HG02870 (cell line): ENCODE data around the gene HUS1.
"Not testable (repeated sequence)": the region's sequence is repeated elsewhere in the genome, so short reads cannot be mapped to it uniquely, and the experiment has no call there.

ENCODE experiments used
- ATAC-seq: cut with Tn5 transposase; IDR thresholded peaks from one replicate; pipeline ENCODE4 v1.9.1; 2021; ENCODE audit warnings: mild to moderate bottlenecking, moderate library complexity; ENCODE audit not compliant: unreplicated experiment

Gene HUS1

DNA sequence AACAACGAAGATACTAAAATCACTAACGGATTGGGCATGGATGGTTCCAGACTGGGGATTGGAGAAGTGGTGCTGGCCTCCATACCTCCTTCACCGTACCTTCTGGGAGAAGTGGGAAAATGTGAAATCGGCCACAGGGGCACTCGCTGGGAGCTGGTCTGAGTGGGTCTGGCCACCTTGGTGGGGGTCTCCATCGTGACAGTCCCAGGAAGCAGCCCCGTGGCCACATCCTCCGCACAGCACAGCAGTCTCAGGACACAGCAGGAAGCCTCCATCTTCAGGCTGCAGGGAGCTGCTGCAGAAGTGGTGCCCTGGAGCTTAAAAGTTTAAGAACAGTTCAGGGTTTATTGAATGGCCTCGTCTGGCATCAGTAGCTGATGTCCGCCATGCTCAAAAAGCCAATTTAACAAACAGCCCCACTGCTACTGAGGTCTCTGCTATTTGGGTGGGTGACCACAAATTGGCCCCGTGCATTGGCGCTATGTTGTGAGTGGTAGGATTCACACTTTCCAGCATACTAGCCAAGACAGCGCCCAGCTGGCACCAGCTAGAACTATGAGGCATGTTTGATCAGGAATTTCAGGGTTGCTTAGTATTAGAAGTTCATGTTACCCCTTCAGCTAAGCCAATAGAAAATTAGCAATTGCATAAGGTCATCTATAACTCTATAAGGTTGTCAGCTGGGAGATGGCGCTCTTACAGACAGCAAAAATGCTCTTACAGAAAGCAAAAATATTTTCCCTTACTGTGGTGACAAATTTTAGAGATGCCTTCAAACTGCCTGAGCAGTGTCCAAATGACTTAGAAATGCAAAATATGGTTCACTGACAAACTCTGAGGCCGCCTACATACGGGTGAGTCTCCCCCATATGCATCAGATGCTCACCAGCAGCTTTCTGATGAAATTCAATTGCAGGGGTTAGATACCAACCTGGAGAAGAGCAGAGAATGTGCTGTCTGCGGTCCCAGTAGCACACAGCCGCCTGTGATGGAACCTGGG, 48.1 kb downstream of the HUS1 start:
- ATAC-seq, result no peak

DNA sequence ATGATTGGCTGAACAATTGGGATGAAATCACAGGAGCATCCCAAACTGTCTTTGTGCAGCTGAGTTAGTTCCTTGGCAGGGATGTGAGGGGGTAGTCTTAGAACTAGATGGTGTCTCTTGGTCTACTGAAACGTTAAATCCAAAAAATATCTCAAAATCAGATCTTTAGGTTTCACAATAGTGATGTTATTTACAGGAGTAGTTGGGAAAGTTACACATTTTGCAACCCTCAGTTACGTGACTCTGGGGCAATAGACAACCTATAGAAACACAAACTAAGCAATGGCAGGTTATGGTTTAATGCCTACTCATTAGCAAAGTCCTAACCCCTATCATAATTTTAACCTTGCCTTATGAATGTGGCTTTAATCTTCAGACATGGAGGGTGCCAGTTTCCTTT, 55.1 kb downstream of the HUS1 start:
- no peak for ATAC-seq

DNA sequence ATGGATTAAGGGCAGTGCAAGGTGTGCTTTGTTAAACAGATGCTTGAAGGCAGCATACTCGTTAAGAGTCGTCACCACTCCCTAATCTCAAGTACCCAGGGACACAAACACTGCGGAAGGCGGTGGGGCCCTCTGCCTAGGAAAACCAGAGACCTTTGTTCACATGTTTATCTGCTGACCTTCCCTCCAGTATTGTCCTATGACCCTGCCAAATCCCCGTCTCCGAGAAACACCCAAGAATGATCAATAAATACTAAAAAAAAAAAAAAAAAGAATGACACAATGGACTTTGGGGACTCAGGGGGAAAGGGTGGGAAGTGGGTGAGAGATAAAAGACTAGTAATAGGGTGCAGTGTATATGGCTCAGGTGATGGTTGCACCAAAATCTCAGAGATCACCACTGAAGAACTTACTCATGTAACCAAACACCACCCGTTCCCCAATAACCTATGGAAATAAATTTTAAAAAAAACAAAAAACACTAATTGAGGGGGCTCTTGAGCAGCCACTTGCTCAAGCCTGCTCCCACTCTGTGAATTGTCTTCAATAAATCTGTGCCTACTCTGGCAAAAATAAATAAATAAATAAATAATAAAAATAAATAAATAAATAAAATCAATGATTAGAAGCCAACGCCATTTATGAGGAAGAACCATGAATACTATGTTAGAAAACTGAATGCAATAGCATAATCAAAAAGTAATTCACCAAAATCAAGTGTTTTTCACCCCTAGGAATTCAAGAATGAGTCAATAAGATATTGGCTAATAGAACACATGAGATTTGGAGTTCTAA, 56.1 kb downstream of the HUS1 start:
- ATAC-seq, result not testable (repeated sequence)

DNA sequence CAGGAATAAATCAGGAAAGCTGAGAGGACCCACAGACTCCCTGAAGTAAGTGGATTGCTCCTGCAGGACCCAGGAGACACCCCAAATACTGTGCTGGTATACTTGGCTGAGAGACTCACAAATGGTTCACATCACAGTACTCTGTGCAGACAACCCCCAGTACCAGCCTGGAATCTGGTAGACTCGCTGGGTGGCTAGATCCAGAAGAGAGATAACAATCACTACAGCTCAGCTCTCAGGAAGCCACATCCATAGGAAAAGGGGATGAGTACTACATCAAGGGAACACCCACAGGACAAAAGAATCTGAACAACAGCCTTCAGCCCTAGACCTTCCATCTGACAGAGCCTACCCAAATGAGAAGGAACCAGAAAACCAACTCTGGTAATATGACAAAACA, 62.9 kb downstream of the HUS1 start:
- ATAC-seq, result not testable (repeated sequence)

DNA sequence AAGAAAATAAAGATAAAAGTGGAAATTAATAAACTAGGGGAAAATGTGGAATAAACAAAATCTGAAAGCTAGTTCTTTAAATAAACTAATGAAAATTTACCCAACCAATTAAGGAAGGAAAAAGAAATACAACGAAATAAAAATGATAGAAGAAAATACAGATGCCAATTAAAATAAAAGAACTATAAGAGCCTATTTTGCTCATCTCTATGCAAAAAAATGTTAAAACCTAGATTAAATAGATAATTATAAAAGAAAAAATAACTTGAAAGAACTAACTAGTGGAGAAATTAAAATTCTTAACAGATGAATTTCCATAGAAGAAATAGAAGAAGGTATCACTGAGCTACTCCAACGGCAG, 63.8 kb downstream of the HUS1 start:
- no peak for ATAC-seq

DNA sequence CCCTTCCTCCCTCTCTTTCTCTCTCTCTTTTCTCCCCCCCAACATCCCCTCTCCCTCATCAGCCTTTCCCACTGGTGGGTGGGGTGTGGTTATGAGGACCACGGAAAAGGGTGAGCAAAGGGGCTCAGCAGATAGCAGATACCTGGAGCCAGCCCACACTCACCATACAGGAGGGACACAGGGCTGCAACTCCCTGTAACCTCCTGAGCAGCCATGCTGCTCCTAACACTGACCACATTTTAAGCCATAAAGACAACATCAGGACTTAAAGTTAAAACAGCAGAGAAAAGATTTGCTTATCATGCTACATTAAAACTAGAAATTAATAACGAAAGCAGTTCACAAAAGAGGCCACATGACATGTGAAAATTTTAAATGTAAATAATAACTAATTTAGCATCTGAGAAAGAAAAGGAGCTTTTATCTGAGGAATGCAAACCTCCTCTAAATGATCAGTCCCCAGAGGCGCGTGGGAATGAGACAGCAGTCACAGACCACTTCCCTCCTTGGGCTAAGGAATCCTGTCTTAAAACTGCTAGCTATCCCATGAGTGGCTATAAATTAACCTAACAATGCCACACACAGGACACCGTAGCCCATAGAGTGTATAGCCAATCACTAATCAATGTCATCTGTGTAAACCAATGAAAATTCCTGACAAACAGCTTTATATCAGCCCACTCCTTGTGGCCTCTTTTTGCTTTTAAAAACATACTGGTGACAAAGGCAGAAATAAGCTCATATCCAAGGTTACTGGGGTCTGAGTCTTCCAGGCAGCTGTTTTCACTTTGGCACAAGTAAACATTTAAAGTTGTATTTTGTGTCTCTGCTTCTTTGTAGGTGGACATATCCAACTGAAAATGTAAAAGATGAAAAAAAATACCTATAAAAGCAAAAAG, 64.4 kb downstream of the HUS1 start:
- no peak for ATAC-seq
